CD14-positive monocyte (primary cell): ENCODE results near the gene ALG11. TPM values are rescaled to one million over a fixed set of nuclear protein-coding genes. Genes with fewer than 3 reads are reported as not detected.

ENCODE experiments used
- DNase-seq, 3 donors: peaks; one replicate each; pipeline ENCODE4 v3.0.0-alpha.2; 2011 to 2022
- H2AFZ ChIP-seq: 2 replicates; pipeline ENCODE4 v1.6.0; 2012; ENCODE audit warnings: mild to moderate bottlenecking, low read depth, low read length, inconsistent platforms; ENCODE audit not compliant: insufficient read depth, poor library complexity, severe bottlenecking
- H3K27ac ChIP-seq, 2 donors: 1 replicate in 1 of 2; 2 replicates in 1 of 2; pipeline ENCODE4 v1.5.1; 2012 to 2013; ENCODE audit warnings: low read length in 2 of 2, control low read depth in 1 of 2, inconsistent platforms in 1 of 2, low read depth in 1 of 2, mild to moderate bottlenecking in 1 of 2
- H3K27me3 ChIP-seq, 2 donors: one replicate each; pipeline versions ENCODE4 v1.6.0 to v1.6.1; 2011 to 2013; ENCODE audit warnings: low read length in 2 of 2; ENCODE audit not compliant: control insufficient read depth in 2 of 2, insufficient read depth in 2 of 2
- H3K36me3 ChIP-seq, 2 donors: replicated peaks in 1 of 2; 1 replicate in 1 of 2; 2 replicates in 1 of 2; pipeline versions ENCODE4 v1.5.1 to v1.6.1; 2012 to 2013; ENCODE audit warnings: low read length in 2 of 2, control low read depth in 1 of 2, inconsistent platforms in 1 of 2, mild to moderate bottlenecking in 1 of 2; ENCODE audit not compliant: insufficient read depth in 2 of 2, control insufficient read depth in 1 of 2
- H3K4me1 ChIP-seq, 2 donors: 1 replicate in 1 of 2; 2 replicates in 1 of 2; pipeline versions ENCODE4 v1.5.1 to v1.6.1; 2012 to 2013; ENCODE audit warnings: low read length in 2 of 2, control low read depth in 1 of 2, inconsistent platforms in 1 of 2, mild to moderate bottlenecking in 1 of 2, moderate library complexity in 1 of 2; ENCODE audit not compliant: insufficient read depth in 2 of 2, control insufficient read depth in 1 of 2
- H3K4me2 ChIP-seq: replicated peaks from 2 replicates; pipeline ENCODE3; 2012; ENCODE audit warnings: low read length, moderate library complexity, mild to moderate bottlenecking; ENCODE audit not compliant: poor library complexity, severe bottlenecking; ENCODE audit errors: extremely low read depth
- H3K4me3 ChIP-seq, 3 experiments: fragments of 200-600 bp in 1 of 3; sonication (generic) in 1 of 3; replicated peaks in 1 of 3; 1 replicate in 2 of 3; 2 replicates in 1 of 3; pipeline ENCODE4 v1.5.1; 2011 to 2013; ENCODE audit warnings: low read length in 3 of 3, mild to moderate bottlenecking in 3 of 3, control low read depth in 2 of 3, low read depth in 2 of 3, inconsistent platforms in 1 of 3, moderate library complexity in 1 of 3
- H3K79me2 ChIP-seq: 2 replicates; pipeline ENCODE4 v1.6.0; 2012; ENCODE audit warnings: mild to moderate bottlenecking, control low read depth, inconsistent platforms, low read length, moderate library complexity; ENCODE audit not compliant: insufficient read depth
- H3K9ac ChIP-seq: 2 replicates; pipeline ENCODE4 v1.6.0; 2017; ENCODE audit warnings: low read length, mild to moderate bottlenecking; ENCODE audit not compliant: insufficient read depth, poor library complexity, severe bottlenecking
- H3K9me3 ChIP-seq, 2 donors: replicated peaks in 1 of 2; 1 replicate in 1 of 2; 2 replicates in 1 of 2; pipeline versions ENCODE4 v1.5.1 to v1.6.1; 2012 to 2013; ENCODE audit warnings: low read length in 2 of 2, control low read depth in 1 of 2; ENCODE audit not compliant: control insufficient read depth in 1 of 2, insufficient read depth in 1 of 2
- H4K20me1 ChIP-seq: 2 replicates; pipeline ENCODE4 v1.6.0; 2012; ENCODE audit warnings: mild to moderate bottlenecking, low read length, control low read depth, moderate library complexity; ENCODE audit not compliant: insufficient read depth
- H3K27ac Mint-ChIP-seq, 7 donors: one replicate each; pipeline ENCODE4 v1.8.0; 2020; ENCODE audit warnings: mild to moderate bottlenecking in 7 of 7, mixed read lengths in 7 of 7, moderate library complexity in 6 of 7, inconsistent platforms in 2 of 7
- H3K27me3 Mint-ChIP-seq, 3 donors: one replicate each; pipeline ENCODE4 v1.8.0; 2021 to 2022; ENCODE audit warnings: low read depth in 3 of 3, mild to moderate bottlenecking in 3 of 3, mixed read lengths in 3 of 3, moderate library complexity in 3 of 3, inconsistent platforms in 1 of 3
- H3K36me3 Mint-ChIP-seq, 2 donors: one replicate each; pipeline ENCODE4 v1.8.0; 2020; ENCODE audit warnings: mixed read lengths in 2 of 2, inconsistent platforms in 1 of 2, mild to moderate bottlenecking in 1 of 2
- H3K4me1 Mint-ChIP-seq: one replicate; pipeline ENCODE4 v1.8.0; 2020; ENCODE audit warnings: mild to moderate bottlenecking, mixed read lengths
- H3K4me3 Mint-ChIP-seq, 2 donors: one replicate each; pipeline ENCODE4 v1.8.0; 2020; ENCODE audit warnings: mild to moderate bottlenecking in 2 of 2, mixed read lengths in 2 of 2, moderate library complexity in 1 of 2
- H3K9me3 Mint-ChIP-seq, 7 donors: one replicate each; pipeline ENCODE4 v1.8.0; 2020 to 2022; ENCODE audit warnings: mixed read lengths in 7 of 7, mild to moderate bottlenecking in 6 of 7, moderate library complexity in 6 of 7, inconsistent platforms in 2 of 7
- CTCF ChIP-seq: fragments of 200-600 bp; IDR thresholded peaks from one replicate; pipeline ENCODE4 v1.8.0; 2022; ENCODE audit warnings: antibody characterized with exemption, mild to moderate bottlenecking
- WGBS: methylation state at CpG from one replicate; pipeline ENCODE4 v1.1.5; 2013; ENCODE audit warnings: missing lambda C conversion rate; ENCODE audit not compliant: insufficient coverage; 5-methylcytosine and 5-hydroxymethylcytosine counted together
- intact Hi-C, 2 donors: fragments of 100-400 bp; cut with micrococcal nuclease; formaldehyde crosslinking; loops; one replicate each; pipeline versions ENCODE4 v1.15.0 to v1.15.1; 2023
- polyA plus RNA-seq, 3 donors: library from polyadenylated mRNA; depleted of rRNA in 1 of 3; unstranded in 2 of 3; stranded (reverse) in 1 of 3; fragments of 300-500 nt in 2 of 3; fragments of >200 nt in 1 of 3; fragmentation: Illumina TruSeq in 2 of 3; gene quantifications; 1 replicate in 2 of 3; 2 replicates in 1 of 3; pipeline ENCODE4 v1.2.3, GENCODE V29; 2012 to 2021

ALG11 gene
- polyA plus RNA-seq, 3 donors, result 3.7 to 16.9 (median 14.2) TPM

GRCh38 chr13:52003541-52003940, 8.7 kb upstream of the ALG11 start:
- no peak overlapping the region for H2AFZ ChIP-seq
- no peak overlapping the region for H3K27ac ChIP-seq
- H3K4me3 Mint-ChIP-seq, result no peak overlapping the region
- peaks cover 5 to 10% (median 8%) of the 10 kb centered on the region in 3 donors for H3K27me3 Mint-ChIP-seq
- peaks cover 0 to 1% (median 0%) of the 10 kb centered on the region in 7 donors for H3K9me3 Mint-ChIP-seq
- H3K4me2 ChIP-seq, result no peak overlapping the region
- H3K4me1 ChIP-seq, result no peaks in the 10 kb centered on the region
- no peaks in the 10 kb centered on the region for H3K79me2 ChIP-seq
- DNase-seq, result no peak
- H3K4me3 ChIP-seq, result no peak overlapping the region
- no peak for TF ChIP-seq CTCF
- no peaks in the 10 kb centered on the region for H4K20me1 ChIP-seq
- H3K27ac Mint-ChIP-seq, result no peak overlapping the region
- intact Hi-C loops, result loop anchor here in 1 of 2 donors (10.0 kb wide), 1 partner anchor 121 kb away; the partner anchor contains the start of gene NEK5
- H3K36me3 Mint-ChIP-seq, result no peaks in the 10 kb centered on the region
- H3K36me3 ChIP-seq, result no peaks in the 10 kb centered on the region
- WGBS, result 88% methylated on average over 2 of the region's 4 CpGs
- peaks cover 0 to 4% of the 10 kb centered on the region in 2 donors for H3K27me3 ChIP-seq
- H3K9me3 ChIP-seq, result no peaks in the 10 kb centered on the region
- no peak overlapping the region for H3K9ac ChIP-seq
- H3K4me1 Mint-ChIP-seq, result peaks cover under 1% of the 10 kb centered on the region

GRCh38 chr13:52004511-52005170, 7.6 kb upstream of the ALG11 start:
- 84% methylated on average over 7 of the region's 7 CpGs for WGBS
- peaks cover 2% of the 10 kb centered on the region for H3K4me1 Mint-ChIP-seq

More at GRCh38 chr13:52004511-52005170, 7.6 kb upstream of the ALG11 start:
- peaks cover 13 to 21% (median 16%) of the 10 kb centered on the region in 3 donors for H3K27me3 Mint-ChIP-seq
- H3K4me3 Mint-ChIP-seq, result no peak overlapping the region
- no peak for DNase-seq
- no peak overlapping the region for H3K4me3 ChIP-seq
- peaks cover 0 to 1% (median 0%) of the 10 kb centered on the region in 7 donors for H3K9me3 Mint-ChIP-seq
- TF ChIP-seq CTCF, result no peak
- H3K27ac ChIP-seq, result no peak overlapping the region
- no peaks in the 10 kb centered on the region for H3K36me3 Mint-ChIP-seq
- intact Hi-C loops, result loop anchor here in 1 of 2 donors (10.0 kb wide), 1 partner anchor 120 kb away; the partner anchor contains the start of gene NEK5
- H3K27me3 ChIP-seq, result peaks cover 7 to 13% of the 10 kb centered on the region in 2 donors
- H3K4me2 ChIP-seq, result no peak overlapping the region
- no peak overlapping the region for H3K27ac Mint-ChIP-seq
- H2AFZ ChIP-seq, result no peak overlapping the region
- H4K20me1 ChIP-seq, result no peaks in the 10 kb centered on the region
- no peaks in the 10 kb centered on the region for H3K36me3 ChIP-seq
- H3K4me1 ChIP-seq, result no peaks in the 10 kb centered on the region
- H3K9me3 ChIP-seq, result no peaks in the 10 kb centered on the region
- no peaks in the 10 kb centered on the region for H3K79me2 ChIP-seq
- no peak overlapping the region for H3K9ac ChIP-seq
